Vagina (tissue), 2 donors: ENCODE measurements around the gene USP1. TPM values are rescaled to one million over a fixed set of nuclear protein-coding genes. Genes with fewer than 3 reads are reported as not detected.

Experiments used
- DNase-seq, 2 donors: peaks; one replicate each; pipeline ENCODE4 v3.0.0-alpha.2; 2017; ENCODE audit errors: extremely low spot score in 2 of 2
- H3K27ac ChIP-seq: fragments of 200-600 bp; sonication (generic); one replicate; pipeline ENCODE4 v1.5.1; 2019
- H3K27me3 ChIP-seq: fragments of 200-600 bp; sonication (generic); one replicate; pipeline ENCODE4 v1.5.1; 2019
- H3K36me3 ChIP-seq, 2 donors: fragments of 200-600 bp; sonication (generic); one replicate each; pipeline ENCODE4 v1.5.1; 2017 to 2019
- H3K4me1 ChIP-seq: fragments of 200-600 bp; sonication (generic); one replicate; pipeline ENCODE4 v1.5.1; 2019
- H3K4me3 ChIP-seq, 2 donors: fragments of 200-600 bp; sonication (generic); 1 replicate in 1 of 2; 2 replicates in 1 of 2; pipeline ENCODE4 v1.5.1; 2016 to 2019
- H3K9me3 ChIP-seq: fragments of 200-600 bp; sonication (generic); one replicate; pipeline ENCODE4 v1.5.1; 2019
- CTCF ChIP-seq, 3 experiments: fragments of 450-650 bp in 2 of 3; fragments of 200-600 bp in 1 of 3; sonication (generic) in 1 of 3; IDR thresholded peaks; one replicate each; pipeline ENCODE4 v1.5.1; 2017 to 2019; ENCODE audit warnings: antibody characterized with exemption in 3 of 3, mild to moderate bottlenecking in 2 of 3, moderate library complexity in 2 of 3
- POLR2A ChIP-seq, 2 donors: fragments of 450-650 bp; IDR thresholded peaks; one replicate each; pipeline ENCODE4 v1.6.1; 2017; ENCODE audit warnings: antibody characterized with exemption in 2 of 2, mild to moderate bottlenecking in 2 of 2, moderate library complexity in 2 of 2
- POLR2AphosphoS5 ChIP-seq, 2 donors: sonication (generic); formaldehyde crosslinking; IDR thresholded peaks; one replicate each; pipeline ENCODE4 v1.9.0; 2017; ENCODE audit warnings: antibody characterized with exemption in 2 of 2, mild to moderate bottlenecking in 2 of 2, low read depth in 1 of 2; ENCODE audit not compliant: insufficient read depth in 1 of 2
- intact Hi-C: fragments of 100-400 bp; cut with DNase I; formaldehyde crosslinking; loops from one replicate; pipeline ENCODE4 v1.15.1; 2023
- total RNA-seq: library from RNA; depleted of rRNA; stranded (reverse); fragments of >200 nt; gene quantifications from one replicate; pipeline ENCODE4 v1.2.3, GENCODE V29; 2016

The USP1 gene
- total RNA-seq, 1 donor from 2014 or later, result 22.1 TPM

- no peak overlapping the region for H3K4me3 ChIP-seq
- no peak for DNase-seq
- intact Hi-C loops, result no loop called here
- no peak overlapping the region for H3K27ac ChIP-seq
- H3K9me3 ChIP-seq, result no peaks in the 10 kb centered on the region
- H3K36me3 ChIP-seq, result no peaks in the 10 kb centered on the region
- no peaks in the 10 kb centered on the region for H3K4me1 ChIP-seq
- no peaks in the 10 kb centered on the region for H3K27me3 ChIP-seq
- TF ChIP-seq POLR2A (IDR thresholded peaks at IDR 0.05), result no peak
- no peak for TF ChIP-seq POLR2AphosphoS5 (IDR thresholded peaks at IDR 0.05; ENCODE audit: insufficient read depth in 1 of 2, low read depth in 1 of 2)
- TF ChIP-seq CTCF (IDR thresholded peaks at IDR 0.05), result no peak
Observed at GRCh38 chr1:62417351-62417999, 19.4 kb upstream of the USP1 start.

- H3K36me3 ChIP-seq, result no peaks in the 10 kb centered on the region
- H3K9me3 ChIP-seq, result no peaks in the 10 kb centered on the region
- TF ChIP-seq POLR2AphosphoS5 (IDR thresholded peaks at IDR 0.05; ENCODE audit: insufficient read depth in 1 of 2, low read depth in 1 of 2), result no peak
- no peak for TF ChIP-seq CTCF (IDR thresholded peaks at IDR 0.05)
- no peak for TF ChIP-seq POLR2A (IDR thresholded peaks at IDR 0.05)
- H3K27me3 ChIP-seq, result no peaks in the 10 kb centered on the region
- H3K27ac ChIP-seq, result no peak overlapping the region
- intact Hi-C loops, result no loop called here
- no peak for DNase-seq
- no peaks in the 10 kb centered on the region for H3K4me1 ChIP-seq
- no peak overlapping the region for H3K4me3 ChIP-seq
Observed at GRCh38 chr1:62420214-62420613, 16.6 kb upstream of the USP1 start.

GRCh38 chr1:62423580-62424242, 13.1 kb upstream of the USP1 start:
- Histone ChIP-seq H3K27me3 (no peaks in the 10 kb centered on the region), H3K9me3 (no peaks in the 10 kb centered on the region), H3K4me1 (no peaks in the 10 kb centered on the region), H3K27ac (no peak overlapping the region), H3K4me3 (no peak overlapping the region), H3K36me3 (no peaks in the 10 kb centered on the region)
- intact Hi-C loops, result no loop called here
- no peak for TF ChIP-seq POLR2A (IDR thresholded peaks at IDR 0.05)
- TF ChIP-seq CTCF (IDR thresholded peaks at IDR 0.05), result no peak
- no peak for TF ChIP-seq POLR2AphosphoS5 (IDR thresholded peaks at IDR 0.05; ENCODE audit: insufficient read depth in 1 of 2, low read depth in 1 of 2)
- DNase-seq, result no peak

DNA sequence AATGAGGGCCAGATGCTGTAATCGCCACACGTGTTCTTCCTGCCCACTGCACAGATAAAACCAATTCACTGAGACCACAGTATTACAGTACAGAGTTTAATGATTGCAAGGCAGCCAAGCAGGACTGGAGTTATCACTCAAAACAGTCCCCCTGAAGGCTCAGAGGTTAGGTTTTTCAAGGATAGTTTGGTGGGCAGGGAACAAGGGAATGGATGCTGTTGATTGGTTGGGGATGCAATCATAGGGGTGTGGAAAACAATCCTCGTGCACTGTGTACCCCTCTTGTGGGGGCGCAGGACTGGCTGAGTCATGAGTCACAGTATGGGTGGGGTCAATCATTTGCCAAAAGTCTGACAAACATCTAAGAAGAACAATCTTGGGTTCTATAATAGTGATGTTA, 12.4 kb upstream of the USP1 start:
- H3K4me1 ChIP-seq, result no peaks in the 10 kb centered on the region
- intact Hi-C loops, result no loop called here
- no peak overlapping the region for H3K4me3 ChIP-seq
- no peak for DNase-seq
- no peak overlapping the region for H3K27ac ChIP-seq
- no peaks in the 10 kb centered on the region for H3K9me3 ChIP-seq
- H3K27me3 ChIP-seq, result no peaks in the 10 kb centered on the region
- no peaks in the 10 kb centered on the region for H3K36me3 ChIP-seq
- TF ChIP-seq POLR2AphosphoS5 (IDR thresholded peaks at IDR 0.05; ENCODE audit: insufficient read depth in 1 of 2, low read depth in 1 of 2), result no peak

DNA sequence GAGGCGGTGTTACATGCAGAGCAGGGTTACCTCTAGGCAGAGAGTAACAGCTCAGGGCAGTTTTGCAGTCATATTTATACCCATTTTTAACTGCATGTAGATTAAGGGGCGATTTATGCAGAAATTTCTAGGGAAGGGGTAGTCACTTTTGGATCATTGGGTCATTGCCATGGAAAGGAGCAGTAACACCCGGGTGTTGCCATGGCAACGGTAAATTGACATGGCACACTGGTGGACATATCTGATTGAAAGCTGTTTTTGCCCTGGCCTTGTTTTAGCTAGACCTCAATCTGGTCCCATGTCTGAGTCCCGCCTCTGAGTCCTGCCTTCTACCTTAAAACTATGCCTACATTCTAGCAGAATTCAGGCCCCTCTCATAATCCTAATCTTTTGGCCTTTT, 11.8 kb upstream of the USP1 start:
- H3K9me3 ChIP-seq, result no peaks in the 10 kb centered on the region
- TF ChIP-seq POLR2A (IDR thresholded peaks at IDR 0.05) (no peak), CTCF (IDR thresholded peaks at IDR 0.05) (no peak), POLR2AphosphoS5 (IDR thresholded peaks at IDR 0.05; ENCODE audit: insufficient read depth in 1 of 2, low read depth in 1 of 2) (no peak)
- no peak for DNase-seq
- H3K36me3 ChIP-seq, result no peaks in the 10 kb centered on the region
- no peak overlapping the region for H3K27ac ChIP-seq
- H3K4me1 ChIP-seq, result no peaks in the 10 kb centered on the region
- no peaks in the 10 kb centered on the region for H3K27me3 ChIP-seq
- intact Hi-C loops, result no loop called here
- no peak overlapping the region for H3K4me3 ChIP-seq
